MM.1S (cell line): ENCODE data around the gene C20orf96.

Experiments
- DNase-seq: peaks from one replicate; pipeline ENCODE4 v3.0.0-alpha.2; 2015
- H2AFZ ChIP-seq: fragments of 300-600 bp; sonication (generic); 2 replicates; pipeline ENCODE4 v1.6.0; 2016; ENCODE audit warnings: antibody characterized with exemption, low read length
- H3F3A ChIP-seq: fragments of 300-600 bp; sonication (generic); 2 replicates; pipeline ENCODE4 v1.6.1; 2016; ENCODE audit warnings: mild to moderate bottlenecking, antibody characterized with exemption, low read length, moderate library complexity, mixed read lengths; ENCODE audit not compliant: insufficient read depth
- H3K27ac ChIP-seq: fragments of 300-600 bp; sonication (generic); 2 replicates; pipeline ENCODE4 v1.5.1; 2016; ENCODE audit warnings: mild to moderate bottlenecking, low read length
- H3K27me3 ChIP-seq: fragments of 300-600 bp; sonication (generic); replicated peaks from 2 replicates; pipeline ENCODE4 v1.6.0; 2016; ENCODE audit warnings: low read length; ENCODE audit not compliant: insufficient read depth
- H3K36me3 ChIP-seq: fragments of 300-600 bp; sonication (generic); replicated peaks from 2 replicates; pipeline ENCODE4 v1.6.1; 2016; ENCODE audit warnings: mild to moderate bottlenecking, low read length, mixed read lengths; ENCODE audit not compliant: insufficient read depth
- H3K4me1 ChIP-seq: fragments of 300-600 bp; sonication (generic); 2 replicates; pipeline ENCODE4 v1.6.1; 2016; ENCODE audit warnings: low read length, mixed read lengths
- H3K4me2 ChIP-seq: fragments of 300-600 bp; sonication (generic); 2 replicates; pipeline ENCODE4 v1.6.0; 2016; ENCODE audit warnings: low read depth, low read length
- H3K4me3 ChIP-seq: fragments of 300-600 bp; sonication (generic); 2 replicates; pipeline ENCODE4 v1.5.1; 2016; ENCODE audit warnings: low read length, mixed read lengths
- H3K79me2 ChIP-seq: fragments of 300-600 bp; sonication (generic); 2 replicates; pipeline ENCODE4 v1.6.1; 2016; ENCODE audit warnings: mixed run types, low read length, mixed read lengths
- H3K9ac ChIP-seq: fragments of 300-600 bp; sonication (generic); 2 replicates; pipeline ENCODE4 v1.6.1; 2016; ENCODE audit warnings: low read length, mixed read lengths
- H3K9me2 ChIP-seq: fragments of 300-600 bp; sonication (generic); replicated peaks from 2 replicates; pipeline ENCODE4 v1.6.1; 2016; ENCODE audit warnings: mild to moderate bottlenecking, low read length, mixed read lengths; ENCODE audit not compliant: insufficient read depth
- H3K9me3 ChIP-seq: fragments of 300-600 bp; sonication (generic); replicated peaks from 2 replicates; pipeline ENCODE4 v1.6.1; 2016; ENCODE audit warnings: mild to moderate bottlenecking, low read length, mixed read lengths; ENCODE audit not compliant: insufficient read depth
- H4K20me1 ChIP-seq: fragments of 300-600 bp; sonication (generic); 2 replicates; pipeline ENCODE4 v1.6.1; 2016; ENCODE audit warnings: mild to moderate bottlenecking, low read length, moderate library complexity, mixed read lengths; ENCODE audit not compliant: insufficient read depth
- CTCF ChIP-seq: fragments of 300-600 bp; sonication (generic); IDR thresholded peaks from 2 replicates; pipeline ENCODE4 v1.5.1; 2016; ENCODE audit warnings: antibody characterized with exemption, low read length, mixed read lengths
- EZH2 ChIP-seq: fragments of 300-600 bp; sonication (generic); optimal IDR thresholded peaks from 2 replicates; pipeline ENCODE3; 2017; ENCODE audit warnings: low read depth, mild to moderate bottlenecking, antibody characterized with exemption, low read length, mixed read lengths
- EZH2phosphoT487 ChIP-seq: fragments of 300-600 bp; sonication (generic); IDR thresholded peaks from 2 replicates; pipeline ENCODE4 v1.6.1; 2018; ENCODE audit warnings: antibody characterized with exemption, low read length

C20orf96 gene

GRCh38 chr20:325889-326644, 35.5 kb upstream of the C20orf96 start:
- Histone ChIP-seq H3K9me2 (no peaks in the 10 kb centered on the region), H3K27ac (no peak overlapping the region; the same call in 1 of the 2 replicates), H3K36me3 (no peaks in the 10 kb centered on the region), H3K4me3 (peak overlapping the region; percentile 68), H2AFZ (peak overlapping the region; percentile 70; the same call in 1 of the 2 replicates), H3K4me2 (peak overlapping the region; percentile 82), H3K9me3 (no peaks in the 10 kb centered on the region), H3K27me3 (no peaks in the 10 kb centered on the region), H3K4me1 (no peaks in the 10 kb centered on the region; the same call in 1 of the 2 replicates), H3K79me2 (peaks cover 10% of the 10 kb centered on the region; the same call in 1 of the 2 replicates), H3K9ac (peak overlapping the region; percentile 57; the same call in 1 of the 2 replicates), H4K20me1 (no peaks in the 10 kb centered on the region), H3F3A (peaks cover 17% of the 10 kb centered on the region)
- DNase-seq: peak; percentile 49
- TF ChIP-seq CTCF (no peak), EZH2 (no peak), EZH2phosphoT487 (no peak)

- TF ChIP-seq EZH2phosphoT487 (no peak), CTCF (no peak), EZH2 (no peak)
- no peaks in the 10 kb centered on the region for H3K36me3 ChIP-seq
- peak; percentile 94 for DNase-seq
- peak within 1 kb of the TSS; percentile 84 for H2AFZ ChIP-seq
- peak within 1 kb of the TSS; percentile 82 for H3K9ac ChIP-seq
- no peaks in the 10 kb centered on the region for H3K27me3 ChIP-seq
- no peaks in the 10 kb centered on the region for H3K9me2 ChIP-seq
- H3K79me2 ChIP-seq: peaks cover 10% of the 10 kb centered on the region; the same call in 1 of the 2 replicates
- H3K4me2 ChIP-seq: peak within 1 kb of the TSS; percentile 100
- peak within 1 kb of the TSS; percentile 87 for H3K4me3 ChIP-seq
- no peaks in the 10 kb centered on the region for H3K9me3 ChIP-seq
- peak within 1 kb of the TSS; percentile 90 for H3K27ac ChIP-seq
- H3K4me1 ChIP-seq: no peaks in the 10 kb centered on the region; the same call in 1 of the 2 replicates
- H3F3A ChIP-seq: peaks cover 17% of the 10 kb centered on the region
- H4K20me1 ChIP-seq: no peaks in the 10 kb centered on the region
Measured at GRCh38 chr20:325045-325888, 34.7 kb upstream of the C20orf96 start, which contains the start of gene SOX12. Gene SOX12, plus strand, starts transcription at chr20:325552. Its CDS starts 373 bp downstream, at chr20:325925.

- Histone ChIP-seq H3F3A (peaks cover 15% of the 10 kb centered on the region), H4K20me1 (no peaks in the 10 kb centered on the region), H3K9ac (peak overlapping the region; percentile 82), H3K9me2 (no peaks in the 10 kb centered on the region), H3K36me3 (no peaks in the 10 kb centered on the region), H3K9me3 (no peaks in the 10 kb centered on the region), H3K4me1 (no peaks in the 10 kb centered on the region; the same call in 1 of the 2 replicates), H3K4me2 (peak overlapping the region; percentile 100), H2AFZ (peak overlapping the region; percentile 84), H3K4me3 (peak overlapping the region; percentile 87), H3K79me2 (peaks cover 10% of the 10 kb centered on the region; the same call in 1 of the 2 replicates), H3K27me3 (no peaks in the 10 kb centered on the region), H3K27ac (peak overlapping the region; percentile 90)
- TF ChIP-seq CTCF: peak; percentile 31
- no peak for TF ChIP-seq EZH2
- DNase-seq: peak; percentile 91
Measured at GRCh38 chr20:324177-325044, 33.9 kb upstream of the C20orf96 start.
